Endothelial cell (in vitro differentiated cells): Measurements from ENCODE around the gene TNIK. TPM values are rescaled to one million over a fixed set of nuclear protein-coding genes. Genes with fewer than 3 reads are reported as not detected.

Experiments
- DNase-seq: peaks from one replicate; pipeline ENCODE4 v3.0.0; 2021; ENCODE audit warnings: low spot score
- H3K27ac Mint-ChIP-seq: one replicate; pipeline ENCODE4 v1.8.0; 2021; ENCODE audit warnings: mixed read lengths, inconsistent platforms; ENCODE audit not compliant: unreplicated experiment
- H3K27me3 Mint-ChIP-seq: one replicate; pipeline ENCODE4 v1.8.0; 2021; ENCODE audit warnings: mild to moderate bottlenecking, moderate library complexity, mixed read lengths, inconsistent platforms; ENCODE audit not compliant: unreplicated experiment
- H3K36me3 Mint-ChIP-seq: one replicate; pipeline ENCODE4 v1.8.0; 2021; ENCODE audit warnings: mild to moderate bottlenecking, low read depth, mixed read lengths, inconsistent platforms; ENCODE audit not compliant: unreplicated experiment
- H3K4me1 Mint-ChIP-seq: one replicate; pipeline ENCODE4 v1.8.0; 2021; ENCODE audit warnings: mild to moderate bottlenecking, mixed read lengths, inconsistent platforms; ENCODE audit not compliant: unreplicated experiment
- H3K4me3 Mint-ChIP-seq: one replicate; pipeline ENCODE4 v1.8.0; 2021; ENCODE audit warnings: mild to moderate bottlenecking, mixed read lengths, inconsistent platforms; ENCODE audit not compliant: unreplicated experiment
- H3K9me3 Mint-ChIP-seq: one replicate; pipeline ENCODE4 v1.8.0; 2021; ENCODE audit warnings: mixed read lengths, inconsistent platforms; ENCODE audit not compliant: unreplicated experiment
- CTCF ChIP-seq: fragments of 200-600 bp; sonication (generic); IDR thresholded peaks from one replicate; pipeline ENCODE4 v1.5.0; 2021; ENCODE audit warnings: antibody characterized with exemption; ENCODE audit not compliant: unreplicated experiment
- total RNA-seq: library from RNA; stranded (reverse); fragmentation: NEBNext Ultra II Directional; extraction: Animal tissue kit (Norgen Biotek cat#: 25700); gene quantifications from one replicate; pipeline ENCODE4 v1.2.1, GENCODE V29; 2021; ENCODE audit not compliant: unreplicated experiment

TNIK gene
- total RNA-seq, 1 donor from 2014 or later: 67.0 TPM

- no peak for DNase-seq
- no peak for TF ChIP-seq CTCF
- H3K36me3 Mint-ChIP-seq: no peaks in the 10 kb centered on the region
- H3K27ac Mint-ChIP-seq: no peak overlapping the region
- no peak overlapping the region for H3K4me3 Mint-ChIP-seq
- H3K27me3 Mint-ChIP-seq: no peaks in the 10 kb centered on the region
- no peaks in the 10 kb centered on the region for H3K9me3 Mint-ChIP-seq
- H3K4me1 Mint-ChIP-seq: peaks cover 38% of the 10 kb centered on the region
These were observed 133.3 kb downstream of the TNIK start for GRCh38 chr3:171326717-171327440.

- H3K27ac Mint-ChIP-seq: no peak overlapping the region
- no peak for TF ChIP-seq CTCF
- H3K9me3 Mint-ChIP-seq: no peaks in the 10 kb centered on the region
- no peaks in the 10 kb centered on the region for H3K36me3 Mint-ChIP-seq
- peaks cover 48% of the 10 kb centered on the region for H3K4me1 Mint-ChIP-seq
- no peak for DNase-seq
- H3K4me3 Mint-ChIP-seq: no peak overlapping the region
- H3K27me3 Mint-ChIP-seq: no peaks in the 10 kb centered on the region
These were observed 136.2 kb downstream of the TNIK start for GRCh38 chr3:171323938-171324536.

- Mint-ChIP-seq H3K4me3 (no peak overlapping the region), H3K9me3 (no peaks in the 10 kb centered on the region), H3K4me1 (peaks cover 34% of the 10 kb centered on the region), H3K36me3 (no peaks in the 10 kb centered on the region), H3K27me3 (no peaks in the 10 kb centered on the region), H3K27ac (no peak overlapping the region)
- no peak for TF ChIP-seq CTCF
- no peak for DNase-seq
These were observed 138.4 kb downstream of the TNIK start for GRCh38 chr3:171321559-171322360.

- Mint-ChIP-seq H3K36me3 (no peaks in the 10 kb centered on the region), H3K4me3 (no peak overlapping the region), H3K9me3 (no peaks in the 10 kb centered on the region), H3K4me1 (peaks cover 30% of the 10 kb centered on the region), H3K27me3 (no peaks in the 10 kb centered on the region), H3K27ac (no peak overlapping the region)
- no peak for DNase-seq
- no peak for TF ChIP-seq CTCF
These were observed 139.3 kb downstream of the TNIK start for GRCh38 chr3:171320750-171321558.
